EL (cell line): ENCODE data around the gene ALDH1A2.
"Not testable (repeated sequence)": the region's sequence is repeated elsewhere in the genome, so short reads cannot be mapped to it uniquely, and the experiment has no call there.

ENCODE experiments used
- DNase-seq: peaks from one replicate; pipeline ENCODE4 v3.0.0-alpha.2; 2016

ALDH1A2 gene

GRCh38 chr15:58040150-58040549 lies 25.4 kb downstream of the ALDH1A2 start:
- no peak for DNase-seq

- DNase-seq: no peak
Observed at GRCh38 chr15:58039079-58040035, 26.2 kb downstream of the ALDH1A2 start.

- DNase-seq: peak; percentile 45
Observed at GRCh38 chr15:58038426-58039078, 27.0 kb downstream of the ALDH1A2 start.

GRCh38 chr15:58037723-58038301 lies 27.7 kb downstream of the ALDH1A2 start:
- no peak for DNase-seq

DNA sequence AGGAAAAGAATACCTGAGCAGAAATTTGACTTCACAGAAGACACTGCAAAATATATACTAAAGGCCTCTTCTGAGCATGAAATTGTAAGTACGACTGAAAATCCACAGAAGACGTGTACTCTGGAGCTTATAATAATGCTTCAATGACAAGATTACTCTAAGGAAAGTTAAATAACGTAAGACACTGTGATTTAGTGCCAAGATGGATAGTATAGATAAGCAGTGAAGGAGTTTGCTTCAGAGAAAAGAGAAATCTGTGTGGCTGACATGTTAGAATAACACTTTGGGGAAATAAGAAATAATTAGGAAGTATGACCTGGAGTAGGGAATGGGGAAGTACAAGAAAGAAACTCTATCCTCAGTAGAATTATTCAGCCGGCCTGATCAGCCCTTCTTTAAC lies 28.9 kb downstream of the ALDH1A2 start:
- no peak for DNase-seq

- DNase-seq: not testable (repeated sequence)
Observed at GRCh38 chr15:58028392-58028791, 37.1 kb downstream of the ALDH1A2 start.

GRCh38 chr15:58026552-58026951 lies 39.0 kb downstream of the ALDH1A2 start:
- no peak for DNase-seq

GRCh38 chr15:58026051-58026450 lies 39.5 kb downstream of the ALDH1A2 start:
- no peak for DNase-seq

DNA sequence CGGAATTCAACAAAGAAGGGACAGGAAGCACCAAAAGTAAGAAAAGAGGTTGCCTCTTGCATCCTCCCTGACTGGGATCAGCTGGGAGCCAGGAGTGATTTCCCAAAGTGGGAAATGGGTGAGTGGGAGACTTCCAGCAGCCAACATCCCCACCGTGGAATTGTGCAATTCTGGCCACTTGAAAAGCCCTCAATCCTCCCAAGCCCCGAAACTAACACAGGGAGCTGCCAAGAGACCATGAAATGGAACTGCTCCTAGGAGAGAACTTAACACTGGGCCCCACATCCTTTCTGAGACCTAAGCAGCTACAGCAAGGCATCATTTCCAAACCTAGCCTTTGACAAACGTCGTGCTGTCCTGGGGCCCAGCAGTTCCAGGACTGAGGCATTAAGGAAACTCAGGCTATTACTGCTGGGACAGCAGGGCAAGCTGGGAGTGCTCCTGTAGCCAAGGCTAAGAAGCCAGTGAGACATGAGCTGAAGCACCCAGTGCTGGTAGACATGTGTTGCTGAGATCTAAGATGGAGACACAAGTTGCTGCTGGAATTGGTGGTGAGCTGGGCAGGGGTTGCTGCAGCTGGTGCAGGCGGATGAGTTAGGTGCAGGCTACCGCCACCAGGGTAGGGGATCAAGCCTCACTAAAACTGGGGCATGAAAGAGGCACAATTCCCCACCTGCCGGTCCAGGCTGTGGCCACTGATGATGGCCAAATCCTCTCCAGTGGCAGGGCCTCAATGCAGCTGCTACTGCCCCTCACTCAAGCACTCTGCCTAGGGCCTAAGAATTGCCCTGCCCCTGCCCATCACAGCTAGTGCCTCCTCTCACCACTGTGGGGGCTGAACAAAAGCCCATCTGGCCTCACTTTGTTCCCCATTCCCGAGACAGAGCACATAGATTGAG lies 43.9 kb downstream of the ALDH1A2 start:
- no peak for DNase-seq

GRCh38 chr15:58019503-58020376 lies 45.8 kb downstream of the ALDH1A2 start:
- DNase-seq: peak; percentile 52

DNA sequence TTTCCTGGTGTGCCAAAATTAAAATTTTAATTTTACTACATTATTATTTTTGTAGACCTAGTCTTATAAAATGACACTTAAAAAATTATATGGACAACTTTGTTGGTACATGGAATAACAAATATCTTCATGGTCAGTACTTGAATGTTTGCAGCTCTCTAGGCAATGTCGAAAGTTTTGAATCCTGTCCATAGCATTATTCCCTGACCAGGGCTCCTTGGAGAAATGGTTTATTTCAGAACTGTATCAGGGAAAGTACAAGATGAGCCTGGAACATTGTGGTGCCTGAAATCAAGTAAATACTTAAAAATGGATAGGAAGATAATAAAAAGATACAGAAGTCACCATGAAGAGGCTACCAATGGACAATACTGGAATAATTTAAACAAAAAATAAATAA lies 47.6 kb downstream of the ALDH1A2 start:
- DNase-seq: no peak

- DNase-seq: no peak
Observed at GRCh38 chr15:58016581-58017175, 48.8 kb downstream of the ALDH1A2 start.

- DNase-seq: peak; percentile 34
Observed at GRCh38 chr15:58015565-58015964, 49.9 kb downstream of the ALDH1A2 start.

DNA sequence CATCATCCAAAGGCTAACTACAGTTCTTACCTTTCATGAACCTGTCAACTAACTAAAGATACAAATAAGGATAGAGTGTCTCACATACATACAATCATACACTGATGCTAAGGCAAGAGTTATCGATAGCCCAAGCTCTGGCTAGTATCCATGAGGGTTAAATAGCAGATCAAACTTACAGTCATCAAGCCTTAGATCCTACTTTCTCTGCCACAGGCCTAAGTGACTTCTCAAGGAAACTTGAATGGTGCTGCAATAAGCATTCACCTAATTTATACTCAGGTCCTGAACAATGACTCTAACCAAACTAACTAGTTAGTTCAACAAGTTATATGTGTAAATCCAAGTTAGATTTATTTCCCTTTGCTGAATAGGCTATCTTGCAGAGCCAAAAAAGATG lies 51.0 kb downstream of the ALDH1A2 start:
- no peak for DNase-seq

GRCh38 chr15:58014040-58014439 lies 51.5 kb downstream of the ALDH1A2 start:
- DNase-seq: no peak

- no peak for DNase-seq
Observed at GRCh38 chr15:58010983-58011382, 54.5 kb downstream of the ALDH1A2 start.

- DNase-seq: no peak
Observed at GRCh38 chr15:58003810-58004209, 61.7 kb downstream of the ALDH1A2 start.

DNA sequence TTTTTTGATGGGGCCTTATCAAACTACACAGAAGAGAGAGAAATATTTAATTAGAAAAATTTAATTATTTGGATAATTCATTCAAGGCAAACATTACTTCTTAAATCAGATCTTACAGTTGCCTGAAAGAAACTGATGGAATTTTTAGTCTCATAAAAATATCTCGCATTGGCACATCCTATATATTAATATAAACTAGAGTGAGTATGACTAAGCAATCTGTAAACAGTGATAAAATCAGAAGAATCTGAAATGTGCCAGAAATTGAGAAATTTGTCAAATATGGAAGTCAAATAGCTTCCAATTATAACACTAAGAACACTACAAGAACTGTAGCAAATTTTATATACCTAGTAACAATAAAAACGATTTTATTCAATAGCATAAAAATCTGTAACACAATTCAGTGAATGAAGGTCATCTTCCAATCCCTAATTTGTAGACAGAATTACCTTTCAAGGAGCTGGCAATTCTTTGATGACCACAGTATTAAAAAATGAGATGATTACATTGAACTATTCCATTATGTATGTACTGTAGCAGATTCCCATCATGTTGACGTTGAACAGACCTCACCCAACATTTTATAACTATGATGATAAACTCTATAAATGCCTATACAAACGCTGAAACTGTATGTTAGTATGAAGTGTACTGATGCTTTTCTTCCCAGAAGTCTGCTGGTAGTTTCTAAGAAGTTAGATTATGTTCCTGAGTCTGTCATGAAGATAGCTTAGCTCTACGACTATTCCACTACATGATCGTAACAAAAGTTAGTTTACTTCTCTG lies 63.0 kb downstream of the ALDH1A2 start:
- DNase-seq: peak; percentile 19

DNA sequence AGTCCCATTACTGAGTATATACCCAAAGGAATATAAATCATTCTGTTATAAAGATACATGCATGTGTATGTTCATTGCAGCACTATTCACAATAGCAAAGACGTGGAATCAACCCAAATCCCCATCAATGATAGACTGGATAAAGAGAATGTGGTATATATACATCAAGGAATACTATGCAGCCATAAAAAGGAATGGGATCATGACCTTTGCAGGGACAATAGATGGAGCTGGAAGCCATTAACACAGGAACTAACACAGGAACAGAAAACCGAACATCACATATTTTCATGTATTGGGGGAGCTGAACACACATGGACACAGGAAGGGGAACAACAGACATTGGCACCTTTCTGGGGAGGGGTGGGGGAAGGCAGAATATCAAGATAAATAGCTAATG lies 65.8 kb downstream of the ALDH1A2 start:
- not testable (repeated sequence) for DNase-seq

DNA sequence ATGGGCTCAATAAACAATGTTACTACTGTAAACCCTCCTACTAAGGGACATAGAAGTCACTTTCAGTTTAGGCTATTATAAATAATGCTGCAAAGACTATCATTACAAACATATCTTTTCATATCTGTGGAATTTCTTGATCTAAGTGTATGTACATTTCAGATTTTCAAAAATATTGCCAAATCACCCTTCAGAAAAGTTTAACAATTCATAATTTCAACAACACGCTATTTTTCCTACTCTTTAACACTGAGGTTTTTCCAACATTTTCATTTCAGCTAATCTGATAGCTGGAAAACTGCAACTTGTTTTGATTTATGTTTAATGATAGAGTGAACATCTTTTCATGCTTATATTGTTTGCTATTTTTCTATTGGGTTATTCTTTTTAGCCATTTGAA lies 69.0 kb downstream of the ALDH1A2 start:
- no peak for DNase-seq
